GM18511 (cell line): ENCODE data around the gene ATXN7.

ENCODE experiments used
- ATAC-seq: cut with Tn5 transposase; IDR thresholded peaks from one replicate; pipeline ENCODE4 v1.9.1; 2021; ENCODE audit warnings: mild to moderate bottlenecking, moderate library complexity; ENCODE audit not compliant: unreplicated experiment

Gene ATXN7

GRCh38 chr3:63932509-63933212 is 69.0 kb downstream of the ATXN7 start:
- no peak for ATAC-seq

- ATAC-seq = peak; percentile 77
These were observed 69.8 kb downstream of the ATXN7 start for GRCh38 chr3:63933459-63933858.

DNA sequence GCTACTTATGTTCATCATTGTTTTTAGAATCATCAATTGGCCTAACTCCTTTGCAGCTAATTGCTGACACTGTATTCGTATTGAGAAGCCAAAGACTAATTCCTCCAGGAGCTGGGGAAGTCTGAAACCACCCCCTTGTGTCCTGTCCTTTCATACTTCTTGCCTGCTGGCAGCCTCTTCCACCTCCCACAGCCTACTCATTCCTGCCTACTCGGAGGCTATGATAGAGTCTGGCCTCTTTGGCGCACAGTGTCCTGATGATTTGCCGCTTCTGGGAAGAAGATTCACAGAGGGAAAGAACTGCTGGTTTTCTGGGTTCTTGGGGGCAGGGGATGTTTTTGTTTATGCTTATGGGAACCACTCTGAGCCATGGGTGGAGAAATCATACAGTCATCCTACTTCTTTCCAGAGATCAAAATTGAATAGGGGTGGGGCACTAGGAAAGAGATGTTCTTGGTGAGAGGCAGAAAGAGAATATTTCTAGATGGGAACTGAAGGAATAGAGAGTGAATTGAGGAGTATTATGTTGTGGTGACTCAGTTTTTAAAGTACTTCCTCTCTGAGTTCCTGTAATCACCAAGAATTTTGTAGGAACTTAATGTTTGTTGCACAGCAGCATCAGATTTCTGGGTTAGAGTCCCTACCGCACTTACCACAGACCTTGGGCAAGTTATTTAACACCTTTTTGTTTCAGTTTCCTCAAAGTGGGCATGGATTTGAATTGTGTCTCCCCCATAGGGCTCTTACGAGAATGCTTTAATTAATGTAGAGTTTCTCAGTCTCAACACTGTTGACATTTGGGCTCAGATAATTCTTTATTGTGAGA is 70.6 kb downstream of the ATXN7 start:
- ATAC-seq = no peak

GRCh38 chr3:63936925-63937324 is 73.3 kb downstream of the ATXN7 start:
- no peak for ATAC-seq

DNA sequence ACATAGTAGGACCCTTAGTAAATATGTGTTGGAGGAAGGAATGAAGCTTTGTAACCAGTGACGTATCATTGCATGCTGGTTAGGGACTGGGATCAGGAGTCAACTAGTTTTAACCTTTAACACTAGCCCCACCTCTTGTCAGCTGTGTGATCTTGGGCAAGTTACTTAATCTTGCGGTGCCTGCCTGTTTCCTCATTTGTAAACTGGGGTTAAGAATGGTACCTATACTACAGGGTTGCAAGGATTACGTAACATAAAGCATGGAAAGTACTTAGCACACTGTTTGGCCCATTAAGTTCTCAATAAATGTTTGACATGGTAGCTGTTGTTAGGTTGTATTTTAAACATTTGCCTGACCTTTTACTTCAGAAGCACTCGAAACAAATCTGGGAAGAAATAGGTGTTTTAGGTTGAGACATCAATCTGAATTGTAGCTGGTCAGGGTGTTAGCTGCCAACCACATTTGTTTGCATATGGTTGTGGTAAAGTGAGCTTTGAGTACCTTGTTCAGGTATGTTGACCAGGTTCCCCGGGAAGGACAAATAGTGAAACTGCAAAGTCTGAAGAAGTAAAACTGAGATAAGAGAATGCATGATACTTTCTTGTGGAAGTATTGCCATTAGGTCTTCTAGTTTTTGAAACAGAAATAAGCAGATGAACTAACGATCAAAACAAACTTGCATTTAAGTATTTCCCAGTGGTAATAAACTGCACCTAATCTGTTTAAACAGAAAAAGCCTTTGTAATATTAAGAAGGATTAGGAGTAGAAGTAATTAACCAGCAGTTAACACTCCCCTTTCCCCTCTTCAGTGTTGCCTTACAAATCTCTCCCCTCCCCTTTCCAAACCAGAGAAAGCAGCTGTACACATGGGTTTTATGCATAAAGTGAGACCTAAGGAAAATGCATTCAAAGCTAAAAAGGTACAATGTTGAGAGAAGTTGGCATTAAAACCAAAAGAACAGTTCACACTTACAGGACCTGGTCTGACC is 74.3 kb downstream of the ATXN7 start:
- peak; percentile 65 for ATAC-seq

GRCh38 chr3:63940389-63940757 is 76.7 kb downstream of the ATXN7 start:
- ATAC-seq = no peak

- no peak for ATAC-seq
These were observed 78.9 kb downstream of the ATXN7 start for GRCh38 chr3:63942528-63942927.

- ATAC-seq = no peak
These were observed 80.0 kb downstream of the ATXN7 start for GRCh38 chr3:63943678-63944077.

DNA sequence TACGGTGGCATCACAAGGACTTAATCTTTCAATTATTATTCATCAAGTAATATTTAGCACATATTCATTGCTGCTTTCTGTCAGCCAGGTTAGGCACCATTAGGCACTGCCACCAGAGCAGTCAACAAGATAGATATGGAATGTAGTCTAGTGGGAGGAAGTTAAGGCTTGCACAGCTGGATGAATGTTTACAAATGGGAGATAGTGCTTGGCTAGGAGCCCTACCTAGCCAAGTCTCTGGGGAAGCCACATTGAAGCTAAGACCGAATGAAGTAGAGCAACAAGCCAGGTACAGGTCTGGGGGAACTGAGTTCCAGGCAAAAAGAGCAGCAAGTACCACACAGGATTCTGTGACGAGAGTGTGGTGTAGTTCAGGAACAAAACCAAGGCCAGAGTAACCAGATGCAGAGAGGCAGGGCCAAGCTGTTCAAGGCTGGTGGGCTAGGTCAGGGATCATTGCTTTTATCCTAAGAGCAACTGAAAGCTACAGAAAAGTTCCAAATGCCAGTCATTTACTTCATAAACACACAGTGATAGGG is 82.0 kb downstream of the ATXN7 start:
- ATAC-seq = no peak

DNA sequence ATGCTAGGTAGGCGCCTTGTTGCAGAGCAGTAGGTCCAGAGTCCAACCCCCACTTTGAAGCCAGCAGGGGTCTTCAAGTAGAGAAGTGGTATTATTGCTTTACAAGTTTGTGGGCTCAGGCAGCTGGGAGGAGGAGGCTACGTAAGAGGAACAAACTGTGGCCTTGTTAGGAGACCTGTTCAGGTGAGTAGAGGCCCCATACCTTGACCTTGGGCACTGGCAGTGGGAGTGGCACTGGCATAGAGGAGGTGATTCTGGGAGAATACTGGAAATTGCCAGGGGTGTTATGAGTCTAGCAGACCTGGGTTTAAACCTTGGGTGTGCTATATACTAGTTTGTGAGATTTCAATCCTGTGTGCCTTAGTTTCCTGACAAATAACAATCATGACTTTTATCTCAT is 83.1 kb downstream of the ATXN7 start:
- no peak for ATAC-seq

DNA sequence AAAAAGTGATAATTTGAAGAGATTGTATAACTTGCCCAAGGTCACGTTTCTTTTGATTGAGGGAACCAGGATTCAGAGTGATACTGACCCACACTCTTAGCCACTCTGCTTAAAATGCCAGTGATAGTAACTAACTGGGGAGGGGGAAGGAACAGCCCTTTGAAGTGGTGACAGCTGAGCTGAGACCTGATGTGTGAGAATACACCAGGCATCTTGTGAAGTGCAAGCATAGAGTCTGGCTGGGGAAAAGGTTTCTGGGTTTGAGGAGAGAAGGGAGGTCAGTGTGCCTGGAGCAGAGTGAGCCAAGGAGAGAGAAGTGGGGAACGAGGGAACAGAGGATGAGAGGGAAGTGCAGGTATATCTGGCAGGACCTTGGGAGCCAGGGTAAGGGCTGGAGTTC is 83.9 kb downstream of the ATXN7 start:
- no peak for ATAC-seq

GRCh38 chr3:63949005-63949404 is 85.3 kb downstream of the ATXN7 start:
- no peak for ATAC-seq

DNA sequence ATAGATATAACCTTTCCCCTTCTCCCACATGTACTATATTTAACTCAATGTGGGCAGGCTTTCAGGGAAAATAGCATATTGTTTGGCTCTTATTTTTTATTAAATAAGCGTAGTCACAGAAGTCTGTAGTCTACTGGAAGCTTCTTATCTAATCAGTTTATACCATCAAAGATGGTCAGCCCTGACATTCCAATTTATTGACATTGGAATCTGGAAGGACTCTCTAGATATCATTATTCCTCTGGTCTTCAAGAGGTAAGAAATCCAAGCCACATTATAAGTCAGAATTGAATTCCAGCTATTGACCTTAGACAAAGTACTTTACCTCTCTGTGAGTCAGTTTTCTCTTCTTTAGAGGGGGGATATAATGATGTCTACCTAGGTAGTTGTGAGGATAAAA is 87.0 kb downstream of the ATXN7 start:
- no peak for ATAC-seq

DNA sequence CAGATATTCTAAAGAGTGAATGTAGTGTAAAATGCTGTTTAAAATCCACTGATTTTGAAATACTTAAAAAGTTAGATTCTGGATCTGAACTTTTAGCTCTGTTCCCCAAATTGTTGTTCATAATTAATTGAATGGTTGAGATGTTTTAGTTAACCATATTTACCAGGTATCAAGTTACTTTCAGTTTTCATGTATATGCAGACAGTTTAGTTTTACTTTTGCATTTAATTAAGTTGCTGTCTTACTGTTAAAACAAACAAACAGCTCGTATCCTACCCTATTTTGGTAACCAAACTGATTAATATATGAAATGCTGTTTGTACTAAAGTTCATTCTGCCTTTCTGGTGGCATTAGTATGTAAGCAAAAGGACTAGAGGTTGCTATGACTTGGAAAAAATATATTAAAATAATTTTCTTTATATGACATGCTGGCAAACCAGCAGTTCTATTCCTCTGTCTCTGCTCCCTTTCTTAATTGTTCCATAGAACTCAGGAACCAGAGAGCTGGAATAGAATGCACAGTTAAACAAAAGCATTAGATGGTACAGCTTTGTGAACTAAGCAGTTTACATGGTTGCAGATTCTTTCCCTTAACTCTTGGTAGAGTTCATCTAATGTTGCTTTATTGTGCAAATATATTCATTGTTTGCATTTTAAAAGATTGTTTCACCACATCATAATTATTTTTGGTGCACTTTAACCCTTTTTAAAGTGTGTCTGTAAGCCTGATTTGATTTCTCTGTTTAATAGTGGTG is 88.0 kb downstream of the ATXN7 start:
- no peak for ATAC-seq

DNA sequence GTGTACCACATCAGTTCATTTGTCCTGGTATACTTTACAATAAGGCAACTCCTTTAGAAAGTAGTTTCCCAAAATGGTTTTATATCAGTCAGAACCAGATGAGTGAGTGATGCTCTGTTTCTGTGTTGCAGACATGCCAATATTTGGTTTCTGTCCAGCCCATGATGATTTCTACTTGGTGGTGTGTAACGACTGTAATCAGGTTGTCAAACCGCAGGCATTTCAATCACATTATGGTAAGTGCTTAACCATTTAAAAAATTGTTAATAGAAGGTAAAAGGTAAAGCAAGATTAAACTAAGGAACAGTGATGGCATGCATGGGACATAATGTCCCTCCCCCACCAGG is 88.6 kb downstream of the ATXN7 start:
- no peak for ATAC-seq

- no peak for ATAC-seq
These were observed 90.5 kb downstream of the ATXN7 start for GRCh38 chr3:63954182-63954581.

- no peak for ATAC-seq
These were observed 91.5 kb downstream of the ATXN7 start for GRCh38 chr3:63955036-63955650.

GRCh38 chr3:63955830-63956545 is 92.3 kb downstream of the ATXN7 start:
- no peak for ATAC-seq

GRCh38 chr3:63959146-63959545 is 95.5 kb downstream of the ATXN7 start:
- no peak for ATAC-seq
